Measurements from ENCODE around the gene TSFM. TPM values are rescaled to one million over a fixed set of nuclear protein-coding genes. Genes with fewer than 3 reads are reported as not detected.

Gene TSFM
- total RNA-seq, 1 experiment from 2014 or later, result 48.7 TPM

GRCh38 chr12:57846577-57847319 is 64.2 kb downstream of the TSFM start, which contains the start of gene CTDSP2 (continued):
- TF ChIP-seq IRF1 (CRISPR knock-in tag; IDR thresholded peaks at IDR 0.05), result no peak
- TF ChIP-seq TEAD4 (CRISPR knock-in tag; IDR thresholded peaks at IDR 0.05), result peak; percentile 72; the same call in 1 of the 2 replicates
- TF ChIP-seq ZSCAN18 (CRISPR knock-in tag; IDR thresholded peaks at IDR 0.05), result no peak
- peak; percentile 89 for TF ChIP-seq FOXK1 (CRISPR knock-in tag; IDR thresholded peaks at IDR 0.05)
- TF ChIP-seq KAT7 (CRISPR knock-in tag; IDR thresholded peaks at IDR 0.05; ENCODE audit: borderline replicate concordance), result no peak

Small RNA genes lying within 50 kb of the gene (microRNA-seq; reads per million reads assigned to microRNA genes)
- 58.7 reads per million, percentile 54 among the genes with 10 or more reads in this experiment for gene MIR26A2 (ENCODE audit: borderline number of aligned reads)
- not detected for gene MIR6759 (ENCODE audit: borderline number of aligned reads)

Other genes with a start within 250 kb of the TSFM start
- gene DCTN2, start 235.6 kb upstream of the TSFM start, total RNA-seq (2021), result 93.5 to 94.4 TPM (median 94.4 TPM) in 3 replicates
- 15.9 to 17.9 TPM (median 16.1 TPM) in 3 replicates for gene KIF5A, start 232.7 kb upstream of the TSFM start, total RNA-seq (2021)
- gene PIP4K2C, start 191.6 kb upstream of the TSFM start, total RNA-seq (2021), result 25.4 to 26.9 TPM (median 25.8 TPM) in 3 replicates
- 52.4 to 57.0 TPM (median 55.7 TPM) in 3 replicates for gene DTX3, start 178.0 kb upstream of the TSFM start, total RNA-seq (2021)
- 11.9 to 19.0 TPM (median 17.2 TPM) in 3 replicates for gene ARHGEF25, start 171.4 kb upstream of the TSFM start, total RNA-seq (2021)
- gene B4GALNT1, start 149.6 kb upstream of the TSFM start, total RNA-seq (2021), result 0.46 to 1.2 TPM (median 1.2 TPM) in 3 replicates
- gene OS9, start 88.7 kb upstream of the TSFM start, total RNA-seq (2021), result 77.5 to 93.9 TPM (median 93.1 TPM) in 3 replicates
- 2.0 to 2.7 TPM (median 2.3 TPM) in 3 replicates for gene AGAP2, start 44.0 kb upstream of the TSFM start, total RNA-seq (2021)
- gene TSPAN31, start 37.7 kb upstream of the TSFM start, total RNA-seq (2021), result 9.9 to 18.6 TPM (median 18.4 TPM) in 3 replicates
- gene CDK4, start 30.5 kb upstream of the TSFM start, total RNA-seq (2021), result 125 to 152 TPM (median 145 TPM) in 3 replicates
- gene MARCHF9, start 27.7 kb upstream of the TSFM start, total RNA-seq (2021), result 6.2 to 9.6 TPM (median 9.2 TPM) in 3 replicates
- gene CYP27B1, start 15.7 kb upstream of the TSFM start, total RNA-seq (2021), result 2.1 to 3.2 TPM (median 2.8 TPM) in 3 replicates
- gene METTL1, start 10.7 kb upstream of the TSFM start, total RNA-seq (2021), result 25.5 to 31.7 TPM (median 28.6 TPM) in 3 replicates
- 3.2 to 3.8 TPM (median 3.3 TPM) in 3 replicates for gene EEF1AKMT3, start 10.2 kb upstream of the TSFM start, total RNA-seq (2021)
- 0.42 to 0.78 TPM (median 0.57 TPM) in 3 replicates for gene AVIL, start 35.9 kb downstream of the TSFM start, total RNA-seq (2021)
- gene CTDSP2, start 63.9 kb downstream of the TSFM start, total RNA-seq (2021), result 97.0 to 122 TPM (median 101 TPM) in 3 replicates
- gene ATP23, start 158.8 kb downstream of the TSFM start, total RNA-seq (2021), result 5.6 to 7.0 TPM (median 6.1 TPM) in 3 replicates